Skin epidermis (tissue), 12 donors: ENCODE measurements around the gene CAPS.
A peak's percentile ranks its signal among the peaks of the same experiment; 100 is the strongest.

Experiments
- H3K27ac ChIP-seq, 21 experiments: fragments of 200-600 bp; sonication (generic) in 11 of 21; one replicate each; pipeline ENCODE4 v1.5.0; 2020; ENCODE audit warnings: mild to moderate bottlenecking in 3 of 21, inconsistent platforms in 2 of 21, moderate library complexity in 2 of 21
- H3K4me3 ChIP-seq, 7 experiments: fragments of 200-600 bp; sonication (generic) in 2 of 7; one replicate each; pipeline ENCODE4 v1.5.0; 2020; ENCODE audit warnings: inconsistent platforms in 2 of 7, mild to moderate bottlenecking in 2 of 7, moderate library complexity in 1 of 7

CAPS gene

GRCh38 chr19:5891572-5891937 lies 22.5 kb upstream of the CAPS start:
- H3K4me3 ChIP-seq = no peak overlapping the region
- no peak overlapping the region for H3K27ac ChIP-seq

DNA sequence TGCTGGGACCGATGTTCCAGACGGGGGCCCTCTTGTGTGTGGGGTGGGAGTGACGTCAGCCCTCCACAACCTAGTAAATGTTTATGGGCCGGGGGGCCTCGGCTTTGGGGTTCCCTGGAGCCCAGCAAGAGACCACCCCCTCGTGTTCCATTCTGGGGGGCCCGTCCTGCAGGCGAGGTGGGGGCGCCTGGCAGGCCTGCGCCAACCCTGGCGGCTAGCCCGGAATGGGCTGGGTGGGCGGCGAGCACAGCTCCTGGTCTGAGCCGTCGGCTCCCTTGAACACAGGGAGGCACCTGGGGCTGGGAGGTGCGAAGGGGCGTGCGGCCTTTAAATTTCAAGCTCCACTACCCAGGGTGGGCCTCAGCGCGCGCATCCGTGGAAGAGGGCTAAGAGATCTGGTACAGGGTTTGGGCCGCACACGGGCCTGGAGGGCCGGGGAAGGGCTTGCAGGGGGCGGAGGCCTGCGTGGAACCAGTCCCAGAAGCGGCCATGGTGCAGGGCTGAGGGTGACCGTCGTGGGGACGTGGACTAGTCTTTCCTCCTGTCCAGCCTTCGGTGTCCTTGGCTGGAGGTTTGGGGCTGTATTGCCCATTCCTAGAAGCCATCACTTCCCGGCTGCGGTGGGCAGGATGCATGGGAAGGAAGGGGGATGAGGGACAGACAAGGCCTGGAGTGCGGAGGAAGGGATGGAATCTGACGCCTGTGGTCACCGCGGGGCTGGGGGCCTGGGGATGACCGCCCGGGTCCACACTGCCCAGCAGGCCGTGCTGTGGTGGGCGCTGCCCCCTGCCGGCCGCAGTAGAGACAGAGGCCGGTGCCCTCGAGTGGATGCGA lies 21.9 kb upstream of the CAPS start:
- Histone ChIP-seq H3K27ac (peak overlapping the region in 1 of 21 experiments; percentile 35), H3K4me3 (no peak overlapping the region)

- no peak overlapping the region for H3K4me3 ChIP-seq
- peak overlapping the region in 1 of 21 experiments; percentile 35 for H3K27ac ChIP-seq
Observed at GRCh38 chr19:5892772-5893275, 21.2 kb upstream of the CAPS start.

DNA sequence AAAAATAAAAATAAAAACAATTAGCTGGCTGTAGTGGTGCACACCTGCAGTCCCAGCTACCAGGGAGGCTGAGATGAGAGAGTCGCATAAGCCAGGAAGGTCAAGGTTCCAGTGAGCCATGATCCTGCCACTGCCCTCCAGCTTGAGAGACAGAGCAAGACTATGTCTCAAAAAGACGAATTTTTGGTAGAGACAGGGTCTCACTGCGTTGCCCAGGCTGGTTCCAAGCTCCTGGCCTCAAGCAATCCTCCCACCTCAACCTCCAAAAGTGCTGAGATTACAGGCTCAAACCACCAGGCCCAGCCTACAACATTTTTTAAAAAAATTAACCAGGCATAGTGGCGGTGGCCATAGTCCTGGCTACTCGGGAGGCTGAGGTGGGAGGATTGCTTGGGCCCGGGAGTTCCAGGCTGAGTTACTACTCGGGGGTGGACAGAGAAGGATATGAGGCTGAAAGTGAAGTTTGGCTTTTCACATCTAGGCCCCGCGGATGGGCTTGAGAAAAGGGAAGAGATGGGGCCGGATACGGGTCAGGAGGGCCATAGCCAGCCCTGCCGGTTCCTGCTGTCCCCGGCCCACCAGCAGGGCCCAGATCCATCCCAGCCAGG lies 20.7 kb upstream of the CAPS start:
- Histone ChIP-seq H3K4me3 (no peak overlapping the region), H3K27ac (peak overlapping the region in 2 of 21 experiments; percentile 14 to 31)

- H3K4me3 ChIP-seq = no peak overlapping the region
- H3K27ac ChIP-seq = peak overlapping the region in 5 of 21 experiments; percentile 8 to 31 (median 12)
Observed at GRCh38 chr19:5893907-5894703, 19.9 kb upstream of the CAPS start.

GRCh38 chr19:5894704-5895349 lies 19.2 kb upstream of the CAPS start:
- peak overlapping the region in 2 of 21 experiments; percentile 11 to 12 for H3K27ac ChIP-seq

DNA sequence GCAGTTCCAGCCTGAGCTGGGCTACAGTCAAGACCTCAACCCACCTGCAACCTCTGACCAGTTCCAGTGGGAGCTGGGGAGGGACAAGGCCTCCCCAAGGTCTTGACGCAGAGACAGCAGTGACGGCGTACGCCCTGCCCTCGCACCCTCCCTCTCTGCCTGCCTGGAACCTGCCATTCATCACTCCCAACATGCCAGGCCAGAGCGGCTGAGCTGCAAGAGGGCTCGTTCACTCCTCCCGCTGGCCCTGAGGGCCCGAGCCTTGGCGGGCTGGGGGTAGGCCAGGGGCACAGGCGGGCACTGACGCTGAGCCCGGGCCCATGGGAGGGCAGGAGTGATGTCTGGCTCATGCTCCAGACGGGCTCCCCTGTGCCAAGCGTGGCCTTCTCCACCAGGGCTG lies 18.6 kb upstream of the CAPS start:
- no peak overlapping the region for H3K27ac ChIP-seq

More at GRCh38 chr19:5894704-5895349, 19.2 kb upstream of the CAPS start:
- H3K4me3 ChIP-seq = no peak overlapping the region

GRCh38 chr19:5895890-5896289 lies 18.2 kb upstream of the CAPS start:
- Histone ChIP-seq H3K4me3 (no peak overlapping the region), H3K27ac (no peak overlapping the region)

More for the DNA sequence above, 18.6 kb upstream of the CAPS start:
- H3K4me3 ChIP-seq = no peak overlapping the region

DNA sequence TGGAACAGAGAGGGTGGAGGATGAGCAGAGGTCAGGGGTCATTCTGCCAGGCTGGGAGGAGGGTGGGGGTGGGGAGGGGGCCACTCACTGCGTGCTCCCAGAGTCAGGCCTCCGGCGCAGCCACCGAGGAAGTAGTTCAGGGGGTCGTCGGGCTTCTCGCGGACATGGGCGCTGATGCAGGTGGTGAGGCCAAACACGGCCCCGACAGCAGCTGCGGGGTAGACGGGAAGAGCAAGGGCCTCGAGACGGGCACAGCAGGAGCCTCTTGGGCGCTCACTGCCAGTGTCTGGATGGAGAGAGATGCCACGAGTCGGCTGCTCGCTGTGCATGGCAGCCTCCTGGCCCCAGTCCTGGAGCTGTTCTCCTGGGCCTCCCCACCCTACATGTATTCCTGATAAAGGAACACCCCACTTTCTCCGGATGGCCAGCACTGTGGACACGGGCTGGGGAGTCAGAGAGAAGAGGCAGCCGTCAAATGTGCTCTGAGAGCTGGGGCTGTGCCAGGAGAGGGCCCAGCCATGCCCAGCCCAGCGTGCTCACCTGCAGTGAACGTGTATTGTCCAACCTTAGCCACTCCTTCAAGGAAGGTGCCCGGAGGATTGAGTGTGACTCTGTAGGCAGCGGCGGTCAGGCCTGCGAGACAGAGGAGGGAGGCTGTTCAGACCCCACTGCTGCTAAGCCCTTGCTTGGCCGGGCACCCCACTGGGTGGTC lies 17.5 kb upstream of the CAPS start:
- Histone ChIP-seq H3K27ac (peak overlapping the region in 2 of 21 experiments; percentile 37 to 51), H3K4me3 (no peak overlapping the region)

GRCh38 chr19:5897189-5897969 lies 16.7 kb upstream of the CAPS start:
- peak overlapping the region in 4 of 21 experiments; percentile 10 to 53 (median 30) for H3K27ac ChIP-seq
- H3K4me3 ChIP-seq = no peak overlapping the region

DNA sequence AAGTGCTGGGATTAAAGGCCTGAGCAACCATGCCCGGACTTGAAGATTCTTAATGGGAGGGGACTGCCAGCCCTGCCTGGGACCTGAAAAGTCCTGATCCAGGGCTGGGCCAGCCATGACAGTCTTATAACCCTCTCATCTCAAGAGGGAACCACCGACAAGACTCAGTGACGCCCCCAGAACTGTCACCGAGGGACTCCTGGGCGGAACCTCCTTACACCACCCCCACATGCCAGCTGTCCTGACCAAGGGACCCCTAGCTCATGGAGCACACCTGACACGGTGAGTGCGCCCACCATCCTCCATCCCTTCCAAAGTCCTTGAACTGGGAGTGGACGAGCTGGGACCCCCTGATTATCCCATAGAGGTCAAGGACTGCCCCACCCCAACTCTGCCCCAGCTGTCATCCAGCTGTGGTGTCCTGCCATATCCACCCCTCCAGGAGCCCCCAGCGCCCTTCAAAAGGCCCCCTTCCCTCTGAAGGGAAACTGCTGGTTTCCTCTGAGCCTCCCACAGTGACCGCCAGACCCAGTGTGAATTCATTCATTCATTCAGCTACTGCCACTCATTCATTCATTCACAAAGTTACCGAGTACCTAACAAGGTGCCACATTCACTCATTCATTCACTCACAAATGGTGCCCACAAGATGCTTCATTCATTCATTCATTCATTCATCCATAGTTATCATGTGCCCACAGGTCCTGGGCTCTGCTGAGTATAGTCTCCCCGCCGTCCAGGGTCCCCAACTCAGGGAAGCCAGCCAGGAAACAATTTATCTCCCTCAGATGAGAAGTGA lies 14.1 kb upstream of the CAPS start:
- Histone ChIP-seq H3K27ac (no peak overlapping the region), H3K4me3 (no peak overlapping the region)

DNA sequence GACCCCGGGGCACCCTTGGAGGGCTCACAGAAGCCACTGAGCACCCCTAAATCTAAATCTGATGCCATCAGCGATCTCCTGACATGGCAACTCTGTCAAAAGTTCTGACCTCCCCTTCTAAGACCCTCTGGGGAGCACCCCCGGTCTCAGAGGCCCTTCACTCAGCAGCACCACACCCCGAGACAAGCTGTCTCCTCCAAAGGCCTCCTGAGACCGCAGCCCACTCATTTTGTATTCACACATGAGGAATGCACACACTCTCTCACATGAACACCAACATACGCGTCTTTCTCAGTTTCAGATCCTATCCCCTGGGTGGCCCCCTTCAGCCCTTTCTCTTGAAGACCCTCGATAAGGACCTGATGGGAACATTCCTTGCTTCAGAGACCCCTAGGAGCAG lies 13.1 kb upstream of the CAPS start:
- H3K27ac ChIP-seq = no peak overlapping the region

DNA sequence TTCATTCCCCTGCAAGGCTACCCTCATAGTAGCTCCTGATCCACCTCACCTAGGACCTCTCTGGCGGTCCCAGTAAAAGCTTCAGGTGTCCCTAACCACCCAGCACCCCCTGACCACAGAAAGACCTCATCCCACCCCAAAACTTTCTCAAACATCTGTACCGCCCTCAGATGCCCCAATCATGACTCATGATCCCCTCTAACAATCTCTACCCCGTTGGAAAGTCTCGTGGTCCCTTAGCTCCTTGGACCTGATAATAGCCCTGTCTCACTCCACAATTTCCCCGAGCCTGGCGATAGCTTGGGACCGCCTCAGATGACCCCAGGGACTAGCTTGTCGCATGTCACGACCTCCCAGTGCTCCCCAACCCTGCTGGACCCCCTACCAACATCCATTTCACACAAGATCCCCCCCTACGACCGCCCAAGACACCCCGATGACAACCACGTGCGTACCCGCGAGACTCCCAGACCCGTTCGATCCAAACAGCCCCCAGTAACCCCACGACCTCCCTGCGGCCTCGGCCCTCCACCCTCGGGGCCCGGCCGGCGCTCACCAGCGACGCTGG lies 10.9 kb upstream of the CAPS start:
- Histone ChIP-seq H3K27ac (peak overlapping the region; percentile 71 to 97 (median 95)), H3K4me3 (peak overlapping the region; percentile 64 to 98 (median 91))

More for the DNA sequence above, 13.1 kb upstream of the CAPS start:
- no peak overlapping the region for H3K4me3 ChIP-seq

- Histone ChIP-seq H3K27ac (peak within 1 kb of the TSS; percentile 71 to 97 (median 95)), H3K4me3 (peak within 1 kb of the TSS; percentile 64 to 98 (median 96))
Observed at GRCh38 chr19:5903624-5904351, 10.3 kb upstream of the CAPS start, which contains the start of gene NDUFA11. Gene NDUFA11 (minus strand): TSS chr19:5903790. CDS start chr19:5903708, 82 bp downstream.

- H3K27ac ChIP-seq = peak within 1 kb of the TSS; percentile 71 to 97 (median 95)
- peak within 1 kb of the TSS; percentile 64 to 98 (median 96) for H3K4me3 ChIP-seq
Observed at GRCh38 chr19:5904352-5905113, 9.5 kb upstream of the CAPS start, which contains the start of gene VMAC. Gene VMAC (plus strand): TSS chr19:5904872. CDS start chr19:5904891, 19 bp downstream.
